ENCODE data around the gene STK38.

- no peak for TF ChIP-seq CTCF (IDR thresholded peaks at IDR 0.05)
- no peak for TF ChIP-seq POLR2A (IDR thresholded peaks at IDR 0.05; ENCODE audit: low read depth)
These were observed 59.1 kb downstream of the STK38 start for GRCh38 chr6:36488221-36488620.

Data from esophagus muscularis mucosa (tissue), 3 donors.